Activated CD8-positive, alpha-beta memory T cell treated with anti-CD3 and anti-CD28 coated beads, Interleukin-2, amount 50 U/mL, for 4 hours (primary cell): ENCODE data around the gene CEP57L1.
"Not testable (repeated sequence)": the region's sequence is repeated elsewhere in the genome, so short reads cannot be mapped to it uniquely, and the experiment has no call there.

Experiments used
- DNase-seq: peaks from one replicate; pipeline ENCODE4 v3.0.0-alpha.2; 2020

CEP57L1 gene

GRCh38 chr6:109179507-109179906 lies 84.2 kb downstream of the CEP57L1 start:
- no peak for DNase-seq

GRCh38 chr6:109182578-109182977 lies 87.3 kb downstream of the CEP57L1 start:
- DNase-seq = no peak

DNA sequence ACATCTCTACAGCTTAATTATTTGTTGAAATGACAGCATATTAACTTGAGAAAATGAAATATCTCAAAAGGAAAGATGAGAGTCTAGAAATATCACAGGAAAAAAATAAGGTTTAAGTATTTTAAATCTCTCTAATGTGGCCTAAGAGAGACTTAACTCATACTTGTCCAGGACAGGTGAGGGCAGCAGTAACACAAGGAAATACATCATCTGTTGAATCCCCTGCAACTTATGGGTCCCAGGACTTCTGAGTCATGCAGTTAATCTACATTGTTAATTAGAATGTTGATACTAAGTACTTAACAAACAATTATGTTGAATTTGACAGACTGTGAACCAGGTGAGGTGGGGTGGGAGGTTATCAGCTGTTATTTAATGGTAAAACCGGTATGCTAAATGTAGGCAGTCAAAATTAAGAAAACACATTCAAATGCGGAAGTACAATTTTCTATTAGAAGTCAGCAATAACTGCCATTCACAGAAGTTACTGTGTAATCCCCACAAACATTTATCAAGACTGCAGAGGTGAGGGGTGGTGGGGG lies 87.9 kb downstream of the CEP57L1 start:
- DNase-seq = no peak

DNA sequence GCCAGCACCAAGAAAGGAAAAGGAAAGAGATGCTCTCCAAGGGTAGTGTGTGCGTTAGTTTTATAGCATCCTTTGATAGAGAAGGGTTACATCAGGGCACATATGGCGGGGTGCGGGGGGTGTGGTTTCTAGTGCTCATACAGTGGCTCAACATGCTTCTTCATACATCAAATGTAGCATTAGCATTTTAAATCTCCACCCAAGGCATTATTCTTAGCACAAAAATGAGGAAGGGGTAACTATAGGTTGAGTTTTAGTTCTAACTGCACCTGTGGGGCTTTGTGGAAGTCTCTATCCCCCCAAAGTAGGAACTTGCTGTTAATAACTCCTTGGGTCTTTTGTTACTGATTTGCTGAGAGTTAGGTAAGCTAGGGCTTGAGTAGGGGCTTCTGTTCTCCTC lies 89.3 kb downstream of the CEP57L1 start:
- DNase-seq = no peak

DNA sequence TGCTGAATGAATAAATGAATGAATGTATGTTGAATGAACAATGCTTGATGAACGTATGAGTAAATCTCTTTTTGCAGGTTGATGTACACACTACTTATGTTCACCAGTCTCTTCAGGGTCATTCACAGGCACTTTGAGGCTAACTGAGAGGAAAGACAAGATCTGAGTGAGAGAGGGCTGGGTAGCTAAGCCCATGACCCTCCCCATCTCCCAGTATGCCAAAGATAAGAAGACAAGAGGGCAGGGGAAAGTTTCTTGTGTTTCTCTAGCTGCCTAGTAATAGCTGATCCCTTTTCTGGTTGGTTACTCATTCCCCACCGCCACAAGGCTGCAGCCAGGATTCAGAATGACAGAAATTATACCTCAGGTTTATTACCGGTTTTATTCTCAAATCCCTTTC lies 90.7 kb downstream of the CEP57L1 start:
- DNase-seq = no peak

DNA sequence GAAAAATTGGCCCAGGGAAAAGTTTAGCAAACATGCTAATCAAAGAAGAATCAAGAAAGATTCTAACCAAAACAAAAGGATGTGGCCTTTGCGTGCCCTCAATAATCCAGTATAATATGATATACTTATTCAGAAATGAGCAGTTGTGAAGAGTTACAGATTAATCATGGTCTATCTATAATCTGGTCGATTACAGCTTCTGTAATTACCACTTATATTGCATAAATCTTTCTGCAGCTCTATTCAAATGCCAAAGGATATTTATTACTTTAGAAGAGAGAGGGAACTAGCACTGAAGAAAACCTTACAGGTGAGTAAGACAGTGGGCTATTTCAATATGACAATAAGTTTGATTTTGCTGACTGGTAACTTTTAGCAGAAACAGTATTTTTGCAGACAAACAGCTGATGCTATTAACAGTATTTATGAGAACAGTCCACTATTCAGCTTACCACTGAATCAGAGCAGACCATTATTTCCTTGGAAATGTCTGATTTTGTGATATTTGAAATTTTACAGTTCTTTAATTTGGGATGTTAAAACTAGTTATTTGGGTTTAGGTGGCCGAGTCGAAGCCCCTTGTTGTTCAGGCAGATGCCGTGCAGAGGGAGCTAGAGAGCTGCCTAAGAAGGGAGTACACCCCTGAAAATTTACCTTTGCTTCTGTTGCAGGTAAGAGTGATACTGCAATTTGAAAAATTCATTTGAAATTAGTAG lies 92.2 kb downstream of the CEP57L1 start:
- DNase-seq = peak; percentile 66

GRCh38 chr6:109188115-109188411 lies 92.8 kb downstream of the CEP57L1 start:
- no peak for DNase-seq

GRCh38 chr6:109191368-109191767 lies 96.1 kb downstream of the CEP57L1 start:
- not testable (repeated sequence) for DNase-seq

GRCh38 chr6:109192865-109193264 lies 97.6 kb downstream of the CEP57L1 start:
- no peak for DNase-seq

DNA sequence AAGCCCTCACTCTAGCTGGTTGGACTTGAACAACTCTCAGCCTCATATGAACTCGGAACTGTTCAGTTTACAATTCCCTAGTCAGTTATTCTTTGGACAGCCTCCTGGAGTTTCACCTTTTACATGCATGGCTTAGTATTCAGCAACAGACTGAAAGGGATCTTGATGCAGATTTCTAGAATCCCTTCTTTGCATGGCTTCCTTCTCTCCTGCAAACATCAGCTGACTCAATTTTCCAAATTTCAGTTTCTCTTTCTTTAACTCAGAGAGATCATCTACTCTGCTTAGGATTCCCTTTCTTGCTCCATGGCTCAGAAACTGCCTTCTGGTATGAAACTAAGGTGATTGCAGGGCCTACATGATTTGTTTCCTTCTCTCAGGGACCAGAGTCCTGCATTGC lies 99.6 kb downstream of the CEP57L1 start:
- DNase-seq = no peak

DNA sequence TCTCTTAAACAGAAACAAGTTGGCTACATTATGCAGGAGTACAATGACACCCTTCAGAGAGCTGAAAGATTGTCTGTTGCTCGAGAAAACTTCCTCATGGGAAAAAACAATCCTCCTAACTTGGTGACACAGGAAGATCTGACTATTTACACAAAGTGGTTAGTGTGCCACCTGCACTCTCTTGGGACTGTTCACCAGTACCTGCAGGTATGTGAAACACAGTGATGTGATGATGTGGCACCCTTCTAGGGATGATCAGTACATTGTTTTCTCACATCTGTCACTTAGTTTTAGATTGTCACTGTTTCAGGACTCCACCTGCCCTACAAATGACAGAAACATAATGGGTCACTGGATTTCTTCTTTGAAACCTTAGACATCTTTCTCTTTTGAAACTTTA lies 101.8 kb downstream of the CEP57L1 start:
- DNase-seq = no peak

GRCh38 chr6:109202409-109203264 lies 107.3 kb downstream of the CEP57L1 start:
- DNase-seq = no peak

GRCh38 chr6:109204511-109204910 lies 109.2 kb downstream of the CEP57L1 start:
- no peak for DNase-seq

- no peak for DNase-seq
Observed at GRCh38 chr6:109212683-109213082, 117.4 kb downstream of the CEP57L1 start.
